ENCODE measurements around the gene TNFSF13B.

DNA sequence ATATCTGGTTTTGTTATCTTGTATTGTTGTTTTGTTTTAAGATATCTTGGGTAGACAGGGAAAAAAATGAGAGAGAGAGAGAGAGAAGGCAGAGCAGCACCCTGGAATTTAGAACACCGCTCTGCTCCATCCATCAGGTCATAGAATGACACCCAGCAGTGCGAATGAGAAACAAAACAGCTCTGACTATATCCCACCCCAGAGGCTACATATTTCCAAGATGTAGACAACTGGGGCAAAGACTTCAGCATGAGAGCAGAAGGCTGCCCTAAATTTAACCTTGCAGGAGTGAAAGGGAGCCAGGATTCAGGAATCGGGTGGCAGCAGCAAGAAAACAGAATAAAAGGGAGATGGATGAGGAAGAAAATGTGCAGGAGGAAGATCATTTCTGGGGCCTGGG, 46.5 kb downstream of the TNFSF13B start:
- TF ChIP-seq, protein P1, sequence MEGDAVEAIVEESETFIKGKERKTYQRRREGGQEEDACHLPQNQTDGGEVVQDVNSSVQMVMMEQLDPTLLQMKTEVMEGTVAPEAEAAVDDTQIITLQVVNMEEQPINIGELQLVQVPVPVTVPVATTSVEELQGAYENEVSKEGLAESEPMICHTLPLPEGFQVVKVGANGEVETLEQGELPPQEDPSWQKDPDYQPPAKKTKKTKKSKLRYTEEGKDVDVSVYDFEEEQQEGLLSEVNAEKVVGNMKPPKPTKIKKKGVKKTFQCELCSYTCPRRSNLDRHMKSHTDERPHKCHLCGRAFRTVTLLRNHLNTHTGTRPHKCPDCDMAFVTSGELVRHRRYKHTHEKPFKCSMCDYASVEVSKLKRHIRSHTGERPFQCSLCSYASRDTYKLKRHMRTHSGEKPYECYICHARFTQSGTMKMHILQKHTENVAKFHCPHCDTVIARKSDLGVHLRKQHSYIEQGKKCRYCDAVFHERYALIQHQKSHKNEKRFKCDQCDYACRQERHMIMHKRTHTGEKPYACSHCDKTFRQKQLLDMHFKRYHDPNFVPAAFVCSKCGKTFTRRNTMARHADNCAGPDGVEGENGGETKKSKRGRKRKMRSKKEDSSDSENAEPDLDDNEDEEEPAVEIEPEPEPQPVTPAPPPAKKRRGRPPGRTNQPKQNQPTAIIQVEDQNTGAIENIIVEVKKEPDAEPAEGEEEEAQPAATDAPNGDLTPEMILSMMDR (IDR thresholded peaks at IDR 0.05; ENCODE audit: poor library complexity, severe bottlenecking): no peak
- TF ChIP-seq, protein P2, sequence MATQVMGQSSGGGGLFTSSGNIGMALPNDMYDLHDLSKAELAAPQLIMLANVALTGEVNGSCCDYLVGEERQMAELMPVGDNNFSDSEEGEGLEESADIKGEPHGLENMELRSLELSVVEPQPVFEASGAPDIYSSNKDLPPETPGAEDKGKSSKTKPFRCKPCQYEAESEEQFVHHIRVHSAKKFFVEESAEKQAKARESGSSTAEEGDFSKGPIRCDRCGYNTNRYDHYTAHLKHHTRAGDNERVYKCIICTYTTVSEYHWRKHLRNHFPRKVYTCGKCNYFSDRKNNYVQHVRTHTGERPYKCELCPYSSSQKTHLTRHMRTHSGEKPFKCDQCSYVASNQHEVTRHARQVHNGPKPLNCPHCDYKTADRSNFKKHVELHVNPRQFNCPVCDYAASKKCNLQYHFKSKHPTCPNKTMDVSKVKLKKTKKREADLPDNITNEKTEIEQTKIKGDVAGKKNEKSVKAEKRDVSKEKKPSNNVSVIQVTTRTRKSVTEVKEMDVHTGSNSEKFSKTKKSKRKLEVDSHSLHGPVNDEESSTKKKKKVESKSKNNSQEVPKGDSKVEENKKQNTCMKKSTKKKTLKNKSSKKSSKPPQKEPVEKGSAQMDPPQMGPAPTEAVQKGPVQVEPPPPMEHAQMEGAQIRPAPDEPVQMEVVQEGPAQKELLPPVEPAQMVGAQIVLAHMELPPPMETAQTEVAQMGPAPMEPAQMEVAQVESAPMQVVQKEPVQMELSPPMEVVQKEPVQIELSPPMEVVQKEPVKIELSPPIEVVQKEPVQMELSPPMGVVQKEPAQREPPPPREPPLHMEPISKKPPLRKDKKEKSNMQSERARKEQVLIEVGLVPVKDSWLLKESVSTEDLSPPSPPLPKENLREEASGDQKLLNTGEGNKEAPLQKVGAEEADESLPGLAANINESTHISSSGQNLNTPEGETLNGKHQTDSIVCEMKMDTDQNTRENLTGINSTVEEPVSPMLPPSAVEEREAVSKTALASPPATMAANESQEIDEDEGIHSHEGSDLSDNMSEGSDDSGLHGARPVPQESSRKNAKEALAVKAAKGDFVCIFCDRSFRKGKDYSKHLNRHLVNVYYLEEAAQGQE (IDR thresholded peaks at IDR 0.05; ENCODE audit: borderline replicate concordance): no peak
- no peak for TF ChIP-seq EZH2 (IDR thresholded peaks at IDR 0.05; ENCODE audit: borderline replicate concordance, insufficient read depth, low read length, poor library complexity, severe bottlenecking)
- TF ChIP-seq MXI1 (conservative IDR thresholded peaks at IDR 0.05; ENCODE audit: poor library complexity, severe bottlenecking): no peak
- TF ChIP-seq RAD21 (conservative IDR thresholded peaks at IDR 0.05): no peak
- no peak for TF ChIP-seq TAF1 (IDR thresholded peaks at IDR 0.05; ENCODE audit: low read depth)
- no peak for TF ChIP-seq EP300 (conservative IDR thresholded peaks at IDR 0.05; ENCODE audit: poor library complexity, severe bottlenecking)
- no peak for TF ChIP-seq SMC3 (conservative IDR thresholded peaks at IDR 0.05; ENCODE audit: poor library complexity)
- no peak for TF ChIP-seq POLR2AphosphoS5 (IDR thresholded peaks at IDR 0.05)
